HG03060 (cell line): Measurements from ENCODE around the gene PTPRG.

ENCODE experiments used
- ATAC-seq: cut with Tn5 transposase; IDR thresholded peaks from one replicate; pipeline ENCODE4 v1.9.1; 2021; ENCODE audit warnings: low read depth, moderate number of reproducible peaks; ENCODE audit not compliant: unreplicated experiment

The PTPRG gene

GRCh38 chr3:61841111-61841845, 279.9 kb downstream of the PTPRG start:
- no peak for ATAC-seq

GRCh38 chr3:61841988-61842387, 280.6 kb downstream of the PTPRG start:
- ATAC-seq = no peak

- no peak for ATAC-seq
These were observed 283.0 kb downstream of the PTPRG start for GRCh38 chr3:61844346-61844745.

GRCh38 chr3:61846488-61846887, 285.1 kb downstream of the PTPRG start:
- no peak for ATAC-seq

- ATAC-seq = no peak
These were observed 286.6 kb downstream of the PTPRG start for GRCh38 chr3:61847784-61848462.

GRCh38 chr3:61848885-61849284, 287.5 kb downstream of the PTPRG start:
- ATAC-seq = no peak

GRCh38 chr3:61853912-61854311, 292.5 kb downstream of the PTPRG start:
- no peak for ATAC-seq

GRCh38 chr3:61855211-61855610, 293.8 kb downstream of the PTPRG start:
- ATAC-seq = no peak

- ATAC-seq = no peak
These were observed 295.9 kb downstream of the PTPRG start for GRCh38 chr3:61857297-61857696.

GRCh38 chr3:61858054-61858453, 296.7 kb downstream of the PTPRG start:
- ATAC-seq = no peak

- ATAC-seq = no peak
These were observed 300.0 kb downstream of the PTPRG start for GRCh38 chr3:61861410-61861809.

GRCh38 chr3:61862614-61863289, 301.4 kb downstream of the PTPRG start:
- ATAC-seq = no peak

- ATAC-seq = no peak
These were observed 302.2 kb downstream of the PTPRG start for GRCh38 chr3:61863579-61863978.

- no peak for ATAC-seq
These were observed 303.5 kb downstream of the PTPRG start for GRCh38 chr3:61864886-61865285.

- ATAC-seq = no peak
These were observed 304.2 kb downstream of the PTPRG start for GRCh38 chr3:61865466-61866152.

GRCh38 chr3:61866153-61866542, 304.8 kb downstream of the PTPRG start:
- no peak for ATAC-seq

GRCh38 chr3:61866961-61867461, 305.6 kb downstream of the PTPRG start:
- no peak for ATAC-seq

GRCh38 chr3:61868499-61868898, 307.1 kb downstream of the PTPRG start:
- ATAC-seq = no peak

GRCh38 chr3:61869371-61869770, 308.0 kb downstream of the PTPRG start:
- ATAC-seq = no peak

- no peak for ATAC-seq
These were observed 310.3 kb downstream of the PTPRG start for GRCh38 chr3:61871644-61872043.
